HG02981 (cell line): ENCODE data around the gene ZNF664.

Source experiments
- ATAC-seq: cut with Tn5 transposase; IDR thresholded peaks from one replicate; pipeline ENCODE4 v1.9.1; 2021; ENCODE audit warnings: mild to moderate bottlenecking, moderate library complexity; ENCODE audit not compliant: unreplicated experiment

The ZNF664 gene

DNA sequence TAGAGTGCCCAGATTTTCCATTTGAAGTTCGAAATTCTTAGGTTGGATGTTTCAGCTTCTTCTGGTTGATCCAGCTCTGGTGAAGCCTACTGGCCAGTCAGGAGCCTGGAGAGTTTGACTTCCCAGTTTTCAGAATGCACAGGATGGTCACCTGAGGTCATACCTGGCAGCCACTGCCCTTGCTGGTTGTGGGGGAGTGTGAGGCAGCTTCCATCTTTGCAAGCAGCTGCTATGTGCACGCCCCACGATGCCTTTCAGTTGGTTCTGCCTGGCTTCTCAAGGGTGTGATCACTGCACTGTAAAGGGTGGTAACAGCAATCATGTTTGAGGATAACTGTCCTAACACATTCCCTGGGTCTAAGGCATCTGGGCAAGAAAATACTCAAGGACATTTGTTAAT lies 15.8 kb upstream of the ZNF664 start:
- ATAC-seq, result no peak

DNA sequence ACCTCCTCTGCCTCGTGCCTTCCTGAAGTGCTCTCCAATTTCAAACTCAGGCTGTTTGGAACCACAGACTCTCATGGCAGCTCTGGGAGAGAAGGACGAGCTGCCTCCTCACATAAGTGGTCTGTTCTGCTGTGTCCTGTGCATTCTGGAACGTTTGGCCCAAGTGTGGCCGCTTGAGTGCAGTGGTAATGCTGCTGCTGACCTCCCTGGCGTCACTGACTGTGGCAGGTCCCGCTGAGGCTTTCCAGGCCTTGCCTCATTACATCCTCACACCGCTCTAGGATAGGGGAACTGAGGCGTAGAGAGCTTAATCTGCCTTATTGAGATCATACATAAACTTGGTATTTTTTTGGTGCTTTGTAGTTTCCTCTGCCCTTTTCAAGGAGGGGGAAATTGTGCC lies 14.6 kb upstream of the ZNF664 start:
- ATAC-seq, result no peak

DNA sequence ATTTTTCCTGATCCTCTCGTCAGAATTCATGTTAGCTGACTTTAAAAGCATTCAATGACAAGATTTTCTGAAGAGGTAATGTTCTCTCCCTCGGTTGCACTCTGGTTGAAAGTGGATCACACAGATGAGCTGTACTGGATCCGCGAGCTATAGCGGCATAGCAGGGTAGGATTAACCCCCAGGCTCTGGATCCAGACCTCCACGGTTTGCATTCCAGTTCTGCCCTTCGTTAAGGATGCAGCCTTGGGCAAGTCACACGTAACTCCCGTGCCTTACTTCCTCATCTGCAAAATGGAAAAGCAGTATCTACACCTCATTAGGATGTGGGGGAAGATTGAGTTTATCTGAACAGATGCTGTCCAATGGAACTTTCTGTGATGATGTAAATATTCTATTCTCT lies 14.1 kb upstream of the ZNF664 start:
- ATAC-seq, result no peak

DNA sequence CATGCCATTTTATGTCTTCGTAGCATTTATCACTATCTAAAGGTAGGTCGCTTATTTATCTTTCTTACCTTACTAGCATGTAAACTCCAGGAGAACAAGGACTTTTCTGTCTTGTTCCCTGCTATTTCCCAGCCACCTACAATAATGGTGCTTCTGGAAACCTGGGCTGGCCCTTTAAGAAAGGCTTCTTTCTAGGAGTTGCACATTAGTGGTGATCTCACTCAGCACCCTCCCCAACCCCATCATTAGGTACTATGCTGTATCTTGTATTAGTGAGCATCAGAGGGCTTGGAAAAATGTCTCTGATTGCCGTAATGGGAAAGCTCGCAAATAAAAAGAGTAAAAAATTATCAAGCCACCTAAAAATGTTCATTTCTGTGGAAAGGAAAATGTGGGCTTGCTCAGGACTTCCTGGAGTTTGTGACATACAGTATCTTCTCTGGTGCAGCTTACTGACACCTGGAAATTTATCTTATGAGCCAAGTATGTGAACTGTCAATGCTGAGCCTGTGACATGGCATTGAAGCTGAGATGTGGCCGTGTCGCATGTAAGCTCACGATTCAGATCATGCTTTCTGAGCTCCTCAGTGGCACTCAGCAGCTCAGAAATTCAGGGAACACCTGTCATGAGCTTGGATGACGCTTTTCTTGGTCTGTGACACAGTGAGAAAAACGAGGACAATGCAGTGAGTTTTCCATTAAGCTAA lies 12.8 kb upstream of the ZNF664 start:
- no peak for ATAC-seq

DNA sequence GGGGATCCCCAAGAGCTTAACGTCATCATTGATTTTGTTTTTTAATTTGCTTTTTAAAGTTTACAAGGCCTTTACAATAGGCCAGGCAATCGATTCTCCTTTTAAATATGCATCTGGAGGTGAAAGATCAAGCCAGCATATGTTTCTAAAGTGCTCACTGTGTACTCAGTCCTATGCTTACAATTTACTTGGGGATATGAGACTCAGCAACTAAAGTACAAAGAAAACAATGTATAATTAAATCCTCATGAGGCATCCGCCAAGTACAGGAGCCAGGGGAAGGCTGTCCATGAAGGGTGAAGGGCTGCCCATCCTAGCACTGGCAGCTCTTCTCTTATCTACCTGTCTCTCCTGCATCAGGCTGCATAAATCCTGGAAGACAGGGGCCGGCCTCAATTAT lies 12.2 kb upstream of the ZNF664 start:
- no peak for ATAC-seq

DNA sequence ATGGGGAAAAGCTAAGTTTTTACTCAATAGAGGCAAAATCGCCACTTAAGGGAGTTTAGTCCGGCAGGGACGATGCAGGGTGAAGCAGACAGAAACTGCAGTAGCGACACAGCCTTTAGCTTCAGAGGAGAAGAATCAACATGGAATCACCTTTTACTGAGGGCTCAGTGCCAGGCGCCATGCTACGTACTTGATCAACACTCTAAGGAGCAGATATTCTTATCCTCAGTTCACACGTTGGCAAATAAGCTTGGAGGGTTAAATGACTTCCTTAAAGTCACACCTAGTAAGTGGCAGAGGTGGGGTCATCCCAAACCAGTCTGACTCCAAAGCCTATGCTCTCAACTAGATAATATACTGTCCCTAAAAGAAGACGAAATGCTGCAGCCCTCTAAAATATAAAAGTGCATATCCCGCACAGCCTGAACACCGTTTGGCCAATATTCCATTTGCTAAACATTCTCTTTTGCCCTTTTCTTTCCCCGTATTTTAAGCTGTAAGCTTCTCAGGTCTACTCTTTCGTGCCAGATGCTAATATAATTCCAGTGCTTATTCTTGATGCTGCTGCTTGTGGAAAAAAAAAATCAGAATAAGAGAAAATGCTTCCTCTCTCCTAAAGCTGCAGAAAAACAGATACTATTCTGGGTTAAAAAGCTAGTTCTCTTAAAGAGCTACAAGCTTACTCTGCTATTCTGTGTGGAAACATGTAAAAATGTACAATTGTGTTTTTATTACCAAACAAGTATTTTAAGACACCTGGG lies 11.2 kb upstream of the ZNF664 start:
- no peak for ATAC-seq

DNA sequence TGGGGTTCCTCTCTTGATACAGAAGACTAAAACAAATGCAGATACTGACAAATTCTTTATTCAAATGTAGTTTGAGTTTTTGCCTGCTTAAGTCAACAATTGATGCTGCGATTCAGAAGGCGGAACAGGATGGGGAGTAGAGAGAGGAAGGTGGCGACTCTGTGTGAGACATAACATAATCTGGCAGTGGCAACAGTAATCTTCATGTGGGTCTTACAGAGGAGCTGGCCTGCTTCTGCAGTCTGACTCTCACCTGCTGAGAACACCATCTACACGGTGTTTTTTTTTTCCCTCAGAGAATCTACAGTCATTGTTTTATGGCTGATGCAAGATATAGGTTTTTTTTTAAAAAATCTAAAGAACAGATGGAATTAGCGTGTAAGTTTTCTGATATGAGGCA lies 10.5 kb upstream of the ZNF664 start:
- ATAC-seq, result no peak

DNA sequence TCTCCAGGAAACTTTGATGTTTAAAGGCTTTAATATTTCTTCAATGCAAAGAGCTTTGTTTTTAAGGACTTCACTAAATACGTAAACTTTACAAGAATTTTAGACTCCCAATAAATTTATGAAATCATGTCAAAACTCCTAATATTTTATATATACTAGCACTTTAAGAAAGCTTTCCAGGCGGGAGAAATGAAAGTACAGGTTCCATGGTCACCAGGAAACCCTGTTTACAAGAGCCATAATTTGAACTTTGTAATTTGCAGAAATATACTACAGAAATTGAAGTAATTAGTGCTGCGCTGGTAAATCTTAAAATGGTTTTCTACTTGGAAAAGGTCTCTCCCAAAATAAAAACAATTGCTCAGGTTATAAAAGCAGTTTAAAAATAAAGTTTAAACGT lies 9.2 kb upstream of the ZNF664 start:
- ATAC-seq, result no peak

DNA sequence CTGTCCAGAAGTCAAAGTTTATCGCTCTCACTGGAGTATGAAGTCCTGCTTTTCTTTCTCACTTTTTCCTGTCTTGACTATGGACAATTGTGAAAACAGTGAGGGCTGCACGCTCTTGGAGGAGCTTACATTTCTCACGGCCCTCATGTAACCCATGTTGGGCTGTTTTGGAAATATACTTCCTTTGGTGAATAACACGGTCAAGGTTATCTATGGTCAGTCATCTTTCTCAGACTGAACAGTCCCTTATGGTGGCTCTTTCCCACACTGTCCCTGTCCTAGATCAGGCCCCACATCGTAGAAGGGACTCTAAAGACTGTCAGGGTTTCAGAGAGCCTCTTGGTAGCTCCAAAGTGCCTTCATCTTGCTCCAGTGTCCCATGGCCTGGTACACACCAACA lies 7.6 kb upstream of the ZNF664 start:
- ATAC-seq, result no peak

DNA sequence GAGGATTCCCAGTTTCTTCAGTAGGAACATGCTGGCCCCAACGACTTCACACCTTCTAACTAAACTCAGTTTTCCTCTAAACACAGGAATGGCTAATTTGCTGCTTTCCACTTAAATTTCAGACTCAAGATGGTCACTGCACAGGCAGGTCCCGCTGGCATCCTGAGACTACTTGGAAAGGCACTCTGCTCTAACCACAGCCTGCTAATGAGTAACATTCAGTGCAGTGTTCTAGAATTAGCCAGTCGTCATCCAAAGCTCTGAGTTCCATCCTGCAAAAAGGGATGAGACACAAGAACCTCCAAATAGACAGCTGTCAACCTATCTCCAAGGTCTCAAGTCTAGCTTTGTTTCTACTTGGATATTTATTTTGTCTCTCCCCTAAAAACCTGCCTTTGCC lies 6.4 kb upstream of the ZNF664 start:
- no peak for ATAC-seq

DNA sequence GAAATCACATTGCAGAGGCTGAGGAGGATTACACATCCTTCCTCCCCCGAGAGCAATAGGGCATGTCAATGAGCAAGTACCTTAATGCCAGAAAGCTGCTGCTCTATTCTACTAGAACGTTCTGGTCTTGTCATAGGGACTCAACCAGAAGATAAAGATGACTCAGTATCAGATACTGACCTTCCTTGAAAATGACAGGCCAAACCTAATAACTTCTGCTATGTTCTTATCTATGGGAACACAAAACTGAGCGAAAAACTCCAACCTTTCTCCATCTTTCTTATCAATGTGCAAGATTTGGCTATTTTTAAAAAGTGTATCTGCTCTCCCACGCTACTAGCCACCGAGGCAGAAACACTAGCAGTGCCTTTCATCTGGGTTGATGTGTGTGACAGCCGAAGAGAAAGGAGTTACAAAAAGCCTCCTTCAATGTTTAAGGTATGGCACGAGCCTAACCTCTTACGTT lies 5.9 kb upstream of the ZNF664 start:
- ATAC-seq, result no peak

DNA sequence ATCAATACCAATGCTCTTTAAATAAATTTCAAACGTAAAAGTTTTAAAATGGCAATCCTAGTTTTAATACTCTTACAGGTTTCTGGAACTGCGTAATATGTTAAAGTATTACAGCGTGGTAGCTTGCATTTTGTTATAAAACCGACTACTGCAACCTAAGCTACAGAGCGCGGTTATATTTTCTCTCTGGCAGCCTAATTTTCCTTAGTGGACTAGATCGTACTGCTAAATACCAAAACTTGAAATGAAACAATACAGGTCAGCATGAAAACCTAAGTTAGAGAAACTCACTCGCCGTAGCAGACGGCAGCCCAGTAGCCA lies 1.6 kb upstream of the ZNF664 start:
- no peak for ATAC-seq

DNA sequence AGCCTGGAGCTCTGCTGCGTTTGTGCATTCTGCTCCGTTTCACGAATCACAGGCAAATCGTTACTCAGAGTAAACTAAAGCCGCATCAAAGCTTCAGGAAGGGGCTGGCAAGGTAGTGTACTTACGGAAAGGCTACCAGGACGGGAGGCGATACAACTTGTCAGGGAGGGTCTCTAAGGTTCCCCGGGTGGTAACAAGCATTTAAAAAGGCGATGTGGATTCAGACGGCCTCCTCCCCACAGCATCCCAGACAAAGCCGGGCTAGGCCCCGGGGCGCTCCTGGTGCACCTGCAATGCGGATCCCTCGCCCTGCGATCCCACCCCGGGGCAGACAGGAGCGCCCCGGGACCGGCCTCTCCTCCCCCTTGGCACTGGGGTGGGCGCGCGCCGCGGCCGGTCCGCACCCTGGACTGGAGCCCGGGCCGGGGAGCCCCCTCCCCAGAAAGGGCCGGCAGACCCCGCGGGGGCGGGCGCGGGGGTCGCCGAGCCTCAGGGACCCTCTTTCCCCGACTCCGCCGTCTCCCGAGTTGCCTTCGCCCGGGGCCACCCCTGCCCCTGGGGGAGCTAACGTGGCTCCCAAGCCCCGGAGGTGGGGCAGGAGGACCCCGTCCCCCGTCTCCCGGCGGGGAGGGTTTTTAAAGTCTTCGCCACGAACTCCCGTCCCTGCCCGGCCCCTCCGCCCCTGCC lies 1.1 kb upstream of the ZNF664 start:
- ATAC-seq, result peak; percentile 9

DNA sequence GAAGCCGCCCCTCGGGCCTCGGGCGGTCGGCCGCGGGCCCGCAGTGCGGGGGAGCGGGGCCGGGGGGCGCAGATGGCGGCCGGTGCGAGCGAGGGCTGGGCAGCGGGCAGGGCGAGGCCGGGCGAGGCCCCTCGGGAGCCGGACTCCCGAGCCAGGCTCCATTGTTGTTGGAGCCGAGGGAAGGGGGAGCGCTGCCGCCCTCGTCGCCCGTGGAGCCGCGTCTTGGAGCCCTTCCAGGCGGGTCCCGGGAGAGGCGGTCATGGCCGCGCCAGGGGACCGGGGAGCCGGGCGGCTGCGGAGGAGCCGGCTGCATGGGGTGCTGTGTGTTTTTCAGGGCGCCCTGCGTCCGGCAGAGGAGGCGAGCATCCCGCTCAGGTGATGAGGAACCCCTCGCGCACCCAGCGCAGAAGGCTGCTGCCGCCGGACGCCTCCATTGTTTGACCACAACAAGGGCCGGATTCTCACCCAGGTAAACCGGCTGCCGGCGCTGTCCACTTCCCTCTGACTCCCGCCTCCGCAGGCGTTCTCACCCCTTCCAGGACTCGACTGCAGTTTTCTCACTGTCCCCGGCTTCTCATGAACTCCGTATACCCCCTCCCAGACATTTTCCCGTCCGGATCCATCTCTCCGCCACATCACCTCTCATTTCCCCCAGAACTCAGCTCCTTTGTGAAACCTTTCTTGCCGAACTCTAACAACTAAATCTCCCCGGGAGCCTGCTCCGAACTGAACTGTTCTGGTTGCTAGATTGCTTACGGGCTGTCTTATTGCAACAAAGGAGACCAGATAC lies 732 bp downstream of the ZNF664 start:
- peak; percentile 4 for ATAC-seq

DNA sequence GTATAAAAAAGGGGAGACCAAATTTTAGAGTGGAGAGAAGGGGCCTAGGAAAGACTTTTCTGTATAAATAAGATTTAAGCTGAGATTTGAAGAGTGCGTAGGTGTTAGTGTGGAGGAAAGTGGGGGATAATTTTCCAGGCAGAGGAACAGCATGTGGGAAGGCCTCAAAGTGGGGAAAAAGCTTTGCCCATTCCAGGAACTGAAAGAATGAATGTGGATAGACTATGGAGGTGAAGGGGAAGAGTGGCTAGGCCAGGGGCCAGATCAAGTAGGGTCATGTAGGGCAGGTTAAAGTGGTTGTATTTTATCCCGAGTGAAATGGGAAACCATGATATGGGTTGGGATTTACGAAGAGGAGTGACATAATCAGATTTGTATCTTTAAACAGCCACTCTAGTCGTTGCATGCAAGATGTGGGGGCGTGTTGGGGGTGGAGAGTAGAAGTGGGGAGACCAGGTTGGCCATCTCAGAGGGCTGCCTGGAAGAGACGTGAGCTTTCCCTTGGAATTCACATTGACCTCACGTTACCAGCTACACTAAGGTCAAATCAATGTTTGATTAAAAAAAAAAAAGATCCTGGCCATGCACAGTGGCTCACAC lies 3.3 kb downstream of the ZNF664 start:
- no peak for ATAC-seq

DNA sequence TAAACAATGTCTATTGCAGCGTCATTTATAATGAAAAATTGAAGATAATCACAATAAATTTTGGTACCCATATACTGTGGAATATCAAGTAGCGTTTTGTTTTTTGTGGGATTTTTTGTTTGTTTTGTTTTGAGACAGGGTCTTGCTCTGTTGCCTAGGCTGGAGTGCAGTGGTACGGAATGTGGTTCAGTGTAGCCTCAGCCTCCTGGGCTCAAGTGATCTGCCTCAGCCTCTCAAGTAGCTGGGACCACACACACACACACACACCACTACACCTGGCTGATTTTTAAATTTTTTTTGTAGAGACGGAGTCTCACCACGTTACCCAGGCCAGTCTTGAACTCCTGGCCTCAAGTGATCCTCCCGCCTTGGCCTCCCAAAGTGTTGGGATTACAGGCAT lies 6.6 kb downstream of the ZNF664 start:
- no peak for ATAC-seq

DNA sequence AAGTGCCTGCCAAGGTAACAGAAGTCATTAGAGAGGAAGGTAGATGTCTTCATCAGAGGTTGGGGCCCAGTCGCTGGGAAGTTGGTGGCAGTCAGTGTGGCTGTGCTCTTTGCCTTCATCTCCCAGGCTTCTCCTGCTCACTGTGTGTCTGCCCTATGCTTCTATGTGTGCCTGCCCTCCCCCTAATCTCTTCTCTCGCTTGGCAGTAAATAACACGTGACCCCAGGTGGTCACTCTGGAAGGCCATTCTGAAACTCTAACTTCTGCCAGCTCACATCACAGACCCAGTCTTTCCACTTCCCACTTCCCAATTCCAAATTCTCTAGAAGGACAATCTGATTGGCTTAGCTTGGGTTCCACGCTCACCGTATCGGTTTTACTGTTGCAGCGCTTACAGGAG lies 9.3 kb downstream of the ZNF664 start:
- ATAC-seq, result no peak

DNA sequence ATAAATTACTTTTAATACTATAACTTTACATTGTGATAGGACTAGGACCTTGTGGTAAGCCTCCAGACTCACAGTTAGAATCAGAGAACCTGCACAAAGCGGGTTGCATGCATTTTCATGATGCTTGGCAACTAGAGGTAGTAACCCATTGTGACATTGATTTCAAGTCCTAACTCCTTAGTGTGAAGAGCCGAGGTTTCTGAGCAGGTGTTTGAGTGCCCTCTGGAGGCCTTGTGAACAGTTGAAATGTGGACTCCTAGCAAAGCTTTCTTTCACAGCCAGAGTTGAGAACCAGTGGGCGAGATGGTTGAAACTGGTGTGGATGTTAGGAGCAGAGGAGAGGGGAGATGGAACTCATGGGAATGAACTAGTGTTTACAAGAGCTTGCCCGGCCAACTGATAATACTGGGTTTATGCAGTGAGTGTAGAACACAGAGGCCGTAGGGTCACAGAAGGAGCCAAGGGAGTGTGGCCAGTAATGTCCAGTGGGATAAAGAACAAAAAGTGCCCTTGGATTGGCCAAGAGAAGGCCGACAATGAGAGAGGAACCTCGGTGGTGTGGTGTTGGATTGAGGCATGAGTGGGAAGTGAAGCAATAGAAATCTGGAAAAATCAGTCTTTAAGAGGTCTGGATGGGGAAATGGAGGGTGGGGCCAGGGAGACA lies 10.9 kb downstream of the ZNF664 start:
- ATAC-seq, result no peak

DNA sequence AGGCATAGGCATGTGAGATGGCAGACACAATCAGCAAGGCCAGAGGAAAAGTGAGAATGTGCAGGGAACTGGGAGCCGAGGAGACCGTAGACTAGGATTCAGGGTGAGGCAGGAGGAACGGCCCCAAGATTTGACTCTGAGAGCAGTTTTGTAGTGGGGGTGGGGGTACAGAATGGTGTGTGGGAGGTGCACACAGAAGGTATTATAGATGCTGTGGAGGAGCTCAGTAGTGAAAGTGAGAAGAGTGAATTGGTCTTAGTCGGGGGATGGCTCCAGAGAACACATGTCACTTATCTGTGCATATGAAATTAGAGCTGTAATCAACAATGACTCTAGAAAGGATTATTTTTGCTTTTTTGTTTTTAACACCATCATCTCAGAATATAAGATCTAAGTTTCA lies 11.9 kb downstream of the ZNF664 start:
- ATAC-seq, result no peak

DNA sequence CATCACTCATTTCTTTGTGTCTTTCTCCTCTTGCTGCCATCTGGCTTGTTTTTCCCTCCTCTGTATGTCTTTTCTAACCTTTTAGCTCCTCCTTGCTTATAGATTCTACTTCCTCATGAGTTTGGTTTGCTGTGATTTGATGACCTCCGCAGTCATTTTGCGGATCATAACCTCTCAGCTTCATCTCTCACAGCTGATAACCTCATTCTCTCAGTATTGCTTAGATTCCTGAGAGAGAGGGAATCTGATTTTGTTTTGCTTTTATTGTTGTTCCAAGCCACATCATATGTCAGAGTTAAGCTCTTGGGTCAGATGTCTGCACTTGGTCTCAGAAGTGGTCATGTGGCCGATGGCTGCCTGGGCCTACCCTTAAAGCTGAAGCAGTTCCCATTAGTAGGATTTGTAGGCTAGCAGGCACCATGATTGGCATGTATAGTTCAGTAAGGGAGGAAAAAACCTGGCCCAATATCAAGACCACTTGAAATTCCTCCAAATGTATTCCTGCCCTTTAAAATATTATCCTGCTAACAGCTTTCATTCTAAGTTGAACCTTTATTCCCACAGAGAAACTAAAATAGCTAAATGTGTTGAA lies 13.5 kb downstream of the ZNF664 start:
- no peak for ATAC-seq
